ENCODE measurements around the gene BAX. TPM values are rescaled to one million over a fixed set of nuclear protein-coding genes. Genes with fewer than 3 reads are reported as not detected.

The BAX gene
- total and polyA plus RNA-seq, 2 of the 13 experiments (the other 11 are each of a cell fraction or from before 2014, with no cell fraction given) = 139 to 176 TPM

- TF ChIP-seq E2F2 (CRISPR knock-in tag; IDR thresholded peaks at IDR 0.05; ENCODE audit: borderline replicate concordance) (no peak), SIX1 (CRISPR knock-in tag; IDR thresholded peaks at IDR 0.05; ENCODE audit: borderline replicate concordance) (no peak), TP53 (CRISPR knock-in tag; conservative IDR thresholded peaks at IDR 0.05) (no peak), MAFK (conservative IDR thresholded peaks at IDR 0.05 in 1 of 2, IDR thresholded peaks at IDR 0.05 in 1 of 2; ENCODE audit: low read length in 2 of 2) (no peak), PCBP1 (IDR thresholded peaks at IDR 0.05; ENCODE audit: borderline replicate concordance, low read depth, low read length) (no peak), ZNF276 (CRISPR knock-in tag; IDR thresholded peaks at IDR 0.05; ENCODE audit: low read depth) (no peak), KAT8 (CRISPR knock-in tag; IDR thresholded peaks at IDR 0.05) (no peak), JDP2 (CRISPR knock-in tag; IDR thresholded peaks at IDR 0.05; ENCODE audit: borderline replicate concordance) (no peak), POLR2AphosphoS2 (IDR thresholded peaks at IDR 0.05; ENCODE audit: low read depth, low read length) (no peak), ZNF329 (CRISPR knock-in tag; IDR thresholded peaks at IDR 0.05; ENCODE audit: low read depth) (no peak), GABPB1 (CRISPR knock-in tag; IDR thresholded peaks at IDR 0.05) (no peak), ZFP1 (CRISPR knock-in tag; IDR thresholded peaks at IDR 0.05) (no peak), ATF4 (CRISPR knock-in tag; IDR thresholded peaks at IDR 0.05) (0 out of 4 replicates have a peak, but pooled peaks of 1 of the 2 experiments have one; percentile 21), CENPBD1 (CRISPR knock-in tag; IDR thresholded peaks at IDR 0.05; ENCODE audit: borderline replicate concordance, low read depth) (no peak), KDM3A (CRISPR knock-in tag; IDR thresholded peaks at IDR 0.05; ENCODE audit: low read depth) (no peak), NR2F2 (IDR thresholded peaks at IDR 0.05; ENCODE audit: borderline replicate concordance, low read depth) (peak; percentile 82), SMAD9 (CRISPR knock-in tag; IDR thresholded peaks at IDR 0.05) (no peak), ZNF501 (CRISPR knock-in tag; IDR thresholded peaks at IDR 0.05) (no peak), CREBL2 (CRISPR knock-in tag; IDR thresholded peaks at IDR 0.05; ENCODE audit: borderline replicate concordance) (no peak), POLR2A (IDR thresholded peaks at IDR 0.05; ENCODE audit: insufficient read depth in 1 of 2, low read depth in 2 of 2, low read length in 2 of 2) (peak in 1 of 2 experiments; percentile 6; a peak in 1 of 4 replicates), SRSF1 (optimal IDR thresholded peaks at IDR 0.05; ENCODE audit: low read depth, low read length) (no peak), ZNF703 (CRISPR knock-in tag; IDR thresholded peaks at IDR 0.05; ENCODE audit: borderline replicate concordance) (no peak), ZNF564 (CRISPR knock-in tag; IDR thresholded peaks at IDR 0.05) (no peak), HDAC2 (CRISPR knock-in tag; IDR thresholded peaks at IDR 0.05) (peak; percentile 29; the same call in 1 of the 2 replicates), SMARCE1 (IDR thresholded peaks at IDR 0.05; ENCODE audit: borderline replicate concordance) (no peak), STAT5B (CRISPR knock-in tag; IDR thresholded peaks at IDR 0.05) (no peak), MATR3 (CRISPR knock-in tag; IDR thresholded peaks at IDR 0.05) (no peak), KDM5A (IDR thresholded peaks at IDR 0.05; ENCODE audit: borderline replicate concordance, low read length) (no peak), ZNF674 (CRISPR knock-in tag; IDR thresholded peaks at IDR 0.05; ENCODE audit: low read depth) (no peak)
Observed at GRCh38 chr19:48961051-48961649, 6.5 kb downstream of the BAX start (continued).
